Activated CD4-positive, alpha-beta T cell treated with anti-CD3 and anti-CD28 coated beads, Interleukin-2, amount 50 U/mL, for 24 hours (primary cell): ENCODE measurements around the gene NAGPA.

Experiments used
- DNase-seq, 2 donors: peaks; one replicate each; pipeline ENCODE4 v3.0.0-alpha.2; 2020; ENCODE audit warnings: low read depth in 1 of 2, low spot score in 1 of 2

Gene NAGPA

DNA sequence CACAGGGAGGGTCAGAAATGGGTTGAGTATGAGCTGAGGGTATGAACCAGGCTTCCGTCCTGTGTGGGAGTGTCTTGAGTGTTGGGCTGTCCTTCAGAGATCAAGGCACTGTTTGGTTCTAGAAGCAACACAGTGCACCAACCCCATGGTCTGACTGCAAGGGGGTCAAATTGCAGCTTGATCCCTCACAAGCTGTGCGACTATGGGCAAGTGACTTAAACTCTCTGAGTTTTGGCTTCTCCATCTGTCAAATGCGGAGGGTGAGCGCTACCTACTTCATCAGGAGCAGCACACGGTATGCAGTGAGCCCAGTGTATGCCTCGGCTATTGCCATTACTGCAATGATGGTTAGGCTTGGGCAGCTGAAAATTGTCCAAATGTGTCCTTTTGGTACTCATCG, 54.6 kb downstream of the NAGPA start:
- DNase-seq, result no peak

- no peak for DNase-seq
Measured at GRCh38 chr16:4976611-4977145, 57.1 kb downstream of the NAGPA start.

- DNase-seq, result no peak
Measured at GRCh38 chr16:4976079-4976478, 57.7 kb downstream of the NAGPA start.
